Stimulated activated CD8-positive, alpha-beta memory T cell treated with anti-CD3 and anti-CD28 coated beads, Interleukin-4, amount 100 ng/mL, for 4 hours (primary cell): ENCODE measurements around the gene DIDO1.

ENCODE experiments used
- DNase-seq, 2 donors: peaks; one replicate each; pipeline ENCODE4 v3.0.0-alpha.2; 2020; ENCODE audit warnings: low read depth in 2 of 2, low spot score in 1 of 2

Gene DIDO1

DNA sequence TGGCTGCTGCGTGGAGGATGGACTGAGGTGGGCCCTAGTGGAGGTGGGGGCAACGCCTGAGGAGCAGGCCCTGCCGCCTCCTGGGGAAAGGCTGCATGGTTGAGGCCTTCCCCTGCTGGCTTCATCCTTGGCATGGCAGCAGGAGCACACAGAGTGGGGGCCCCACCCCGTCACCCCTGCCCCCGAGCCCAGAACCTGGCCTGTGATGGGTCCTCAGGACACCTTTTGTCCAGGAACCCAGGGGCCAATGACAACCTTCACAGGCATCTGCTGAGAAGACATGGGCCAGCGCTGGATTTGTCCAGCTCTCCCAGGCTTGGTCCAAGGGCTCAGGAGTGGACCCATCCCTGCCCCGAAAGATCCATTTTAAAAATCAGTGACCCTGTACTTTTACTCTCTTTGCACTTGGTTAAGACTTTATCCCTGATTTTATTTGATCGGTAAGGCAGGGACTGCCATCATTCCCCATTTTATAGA lies 25.6 kb upstream of the DIDO1 start:
- DNase-seq: no peak

DNA sequence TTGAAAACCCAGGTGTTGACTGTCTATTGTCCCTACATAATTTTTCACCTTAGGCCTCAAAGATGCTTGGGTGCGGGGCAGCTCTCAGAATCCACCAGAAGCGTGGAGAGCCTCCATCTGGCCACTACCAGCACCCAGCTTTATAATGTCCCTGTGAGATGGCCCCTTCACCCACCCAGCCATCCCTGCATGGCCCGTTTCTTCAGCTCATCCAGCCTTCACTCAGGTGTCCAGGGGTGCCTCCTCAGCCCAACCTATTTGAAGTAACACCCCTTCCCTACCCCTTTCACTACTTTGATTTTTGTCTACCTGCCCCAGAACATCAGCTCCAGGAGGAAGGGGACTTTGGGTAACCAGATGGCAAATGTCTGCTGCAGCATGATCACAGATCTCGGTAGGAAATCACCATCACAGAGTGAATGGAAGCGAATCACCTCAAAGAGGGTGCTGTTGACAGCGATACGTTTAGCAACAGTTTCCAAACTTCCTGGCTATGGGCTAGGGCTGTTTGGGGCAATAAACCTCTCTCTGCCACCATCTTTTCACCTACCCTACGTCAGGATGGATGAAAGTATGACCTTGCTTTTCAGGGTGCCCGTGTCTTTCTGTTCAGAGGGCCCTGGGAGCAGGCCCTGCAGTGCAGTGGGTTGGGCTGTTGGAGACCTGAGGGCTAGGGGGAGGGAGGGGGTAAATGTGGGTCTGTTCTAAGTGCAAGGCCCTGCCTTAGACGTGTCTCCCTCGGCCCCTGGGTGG lies 25.0 kb upstream of the DIDO1 start:
- DNase-seq: no peak

DNA sequence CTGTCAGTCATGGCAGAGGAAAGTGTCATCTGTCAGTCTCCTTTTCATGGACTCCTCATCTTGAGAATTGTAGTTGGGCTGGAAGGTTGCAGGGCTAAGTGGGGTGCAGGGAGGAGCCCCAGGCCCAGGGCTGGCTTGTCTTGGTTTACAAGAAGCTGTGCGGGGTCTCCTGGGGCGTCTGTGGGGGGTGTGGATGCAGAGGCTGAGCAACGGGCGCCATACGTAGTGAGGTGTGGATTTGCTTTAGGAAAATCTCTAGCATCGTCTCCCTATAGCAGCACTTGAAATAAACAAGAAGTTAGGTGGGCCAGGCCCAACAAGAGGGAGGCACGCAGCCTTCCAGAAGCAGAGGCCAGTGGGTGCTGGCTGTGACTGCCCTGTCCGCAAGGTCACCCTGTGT lies 24.4 kb upstream of the DIDO1 start:
- DNase-seq: no peak

DNA sequence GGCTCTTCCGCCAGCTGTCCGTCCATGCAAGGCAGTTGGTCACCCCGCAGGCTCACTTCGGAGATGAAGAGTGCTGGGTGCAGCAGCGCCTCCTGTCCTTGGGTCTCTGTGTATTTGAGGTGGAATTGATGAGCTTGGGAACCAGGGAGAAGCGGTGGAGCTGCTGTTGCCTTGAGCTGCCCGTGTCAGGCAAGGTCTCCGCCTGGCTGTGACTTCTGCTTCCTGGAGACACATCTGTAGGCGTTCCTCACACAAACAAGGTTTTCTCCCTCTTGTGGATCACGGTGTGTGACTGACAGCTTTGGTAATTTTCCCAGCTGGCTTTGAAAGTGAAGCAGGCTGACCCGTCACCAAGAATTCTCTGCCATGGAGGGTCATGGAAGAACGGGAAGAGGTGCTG lies 23.7 kb upstream of the DIDO1 start:
- no peak for DNase-seq

- no peak for DNase-seq
Observed at GRCh38 chr20:62949153-62949821, 23.0 kb upstream of the DIDO1 start.

GRCh38 chr20:62947532-62948300 lies 21.4 kb upstream of the DIDO1 start:
- DNase-seq: no peak

GRCh38 chr20:62946918-62947317 lies 20.6 kb upstream of the DIDO1 start:
- DNase-seq: no peak

- DNase-seq: no peak
Observed at GRCh38 chr20:62945771-62946339, 19.6 kb upstream of the DIDO1 start.

- no peak for DNase-seq
Observed at GRCh38 chr20:62944746-62945145, 18.4 kb upstream of the DIDO1 start.

DNA sequence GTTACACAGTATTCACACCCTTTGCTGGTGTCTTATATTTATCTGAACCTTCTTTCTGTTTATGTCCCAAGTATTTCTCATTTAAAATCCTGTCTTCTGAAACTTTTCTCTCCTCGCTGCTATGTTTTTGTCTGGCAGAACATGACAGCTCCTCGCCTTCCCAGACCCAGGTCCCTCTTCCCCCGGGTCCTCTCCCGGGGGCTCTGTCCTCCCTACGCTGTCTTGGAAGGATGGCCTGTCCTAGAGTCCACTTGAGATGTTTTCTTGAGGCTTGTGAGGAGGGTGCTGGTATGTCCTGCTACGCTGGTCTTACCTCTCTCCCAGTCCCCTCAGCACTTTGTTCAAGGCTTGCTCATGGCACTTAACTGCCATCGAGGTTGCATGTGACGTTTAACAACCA lies 17.9 kb upstream of the DIDO1 start:
- no peak for DNase-seq

GRCh38 chr20:62943396-62943795 lies 17.1 kb upstream of the DIDO1 start:
- no peak for DNase-seq

DNA sequence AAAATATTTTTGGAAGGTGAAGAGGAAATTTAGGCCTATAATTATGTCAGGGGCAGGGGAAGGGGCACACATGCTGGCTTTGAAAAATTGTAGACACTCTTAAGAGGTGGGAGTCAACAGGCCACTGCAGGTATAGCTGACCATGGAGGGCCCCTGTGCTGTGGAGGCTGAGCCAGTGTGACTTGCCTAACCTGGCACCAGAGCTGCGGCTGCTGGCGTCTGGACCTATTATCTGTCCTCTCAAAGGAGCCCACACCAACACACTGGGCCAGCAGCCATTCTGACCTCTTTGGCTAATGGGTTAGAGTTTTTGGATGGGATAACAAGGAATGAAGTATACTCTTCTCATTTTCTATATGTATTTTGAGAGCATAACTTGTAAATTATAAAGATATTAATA lies 16.2 kb upstream of the DIDO1 start:
- no peak for DNase-seq

- DNase-seq: no peak
Observed at GRCh38 chr20:62941792-62942191, 15.5 kb upstream of the DIDO1 start.

DNA sequence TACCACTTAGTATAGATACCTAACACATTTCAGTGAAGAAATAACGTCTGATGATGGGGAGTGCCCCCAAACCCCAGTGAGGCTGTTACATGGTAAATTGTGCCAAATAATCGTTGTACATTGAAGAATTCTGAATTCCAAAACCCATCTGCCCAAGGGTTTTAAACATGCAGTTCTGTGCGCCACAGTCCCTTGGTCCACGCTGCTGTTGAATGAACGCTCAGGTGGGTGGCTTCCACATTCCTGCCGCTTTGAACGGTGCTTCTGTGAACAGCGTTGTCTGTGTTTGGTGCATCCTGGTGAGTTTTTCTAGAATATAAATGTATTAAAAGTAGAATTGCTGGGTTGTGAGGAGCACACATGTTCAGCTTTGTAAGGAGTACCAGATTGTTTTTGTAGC lies 14.6 kb upstream of the DIDO1 start:
- no peak for DNase-seq

GRCh38 chr20:62938105-62938888 lies 12.0 kb upstream of the DIDO1 start, which contains the start of gene GID8:
TSS of gene GID8 (plus strand) at chr20:62938147. CDS start at chr20:62941503, 3,356 bp downstream.
- no peak for DNase-seq

DNA sequence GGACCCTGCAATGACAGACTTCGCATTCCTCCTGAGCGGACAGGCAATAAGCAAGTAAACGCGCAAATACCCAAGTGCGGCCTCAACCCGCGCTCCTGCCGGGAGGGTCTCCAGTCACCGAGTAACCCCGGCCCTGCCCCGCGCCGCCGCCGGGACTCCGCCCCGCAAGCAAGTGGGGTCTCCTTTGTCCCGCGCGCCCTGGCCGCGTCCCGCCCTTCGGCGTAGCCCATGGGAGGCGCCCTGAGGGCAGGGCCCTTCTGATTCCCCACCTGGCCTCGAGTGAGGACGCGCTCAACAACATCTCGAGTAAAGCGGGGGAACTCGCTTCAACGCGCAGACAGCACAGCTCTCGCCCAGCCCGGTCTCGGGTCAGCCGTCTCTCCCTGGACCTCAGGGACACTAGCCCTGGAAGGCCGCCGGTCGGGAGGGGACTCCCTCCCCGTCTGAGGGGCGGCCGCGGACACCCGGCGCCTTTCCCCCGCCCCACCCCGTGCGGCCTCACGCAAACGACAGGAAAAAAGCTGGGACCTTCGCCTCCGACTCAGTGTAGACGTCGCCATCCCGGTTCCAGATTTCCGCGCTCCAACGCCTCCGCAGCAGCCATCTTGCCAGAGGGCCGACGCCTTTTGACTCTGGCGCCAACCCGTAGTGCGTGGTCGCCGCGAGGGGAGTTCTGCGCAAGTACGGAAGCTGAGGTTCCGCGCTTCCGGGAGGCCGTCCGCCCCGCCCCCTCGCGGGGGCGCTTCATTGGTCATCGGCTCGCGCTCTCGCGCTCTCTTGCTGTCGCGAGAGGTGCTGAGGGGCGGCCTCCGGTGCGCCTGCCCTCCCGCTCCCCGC lies 11.2 kb upstream of the DIDO1 start:
- peak; percentile 94 to 95 for DNase-seq

GRCh38 chr20:62935968-62936585 lies 9.8 kb upstream of the DIDO1 start:
- DNase-seq: no peak

DNA sequence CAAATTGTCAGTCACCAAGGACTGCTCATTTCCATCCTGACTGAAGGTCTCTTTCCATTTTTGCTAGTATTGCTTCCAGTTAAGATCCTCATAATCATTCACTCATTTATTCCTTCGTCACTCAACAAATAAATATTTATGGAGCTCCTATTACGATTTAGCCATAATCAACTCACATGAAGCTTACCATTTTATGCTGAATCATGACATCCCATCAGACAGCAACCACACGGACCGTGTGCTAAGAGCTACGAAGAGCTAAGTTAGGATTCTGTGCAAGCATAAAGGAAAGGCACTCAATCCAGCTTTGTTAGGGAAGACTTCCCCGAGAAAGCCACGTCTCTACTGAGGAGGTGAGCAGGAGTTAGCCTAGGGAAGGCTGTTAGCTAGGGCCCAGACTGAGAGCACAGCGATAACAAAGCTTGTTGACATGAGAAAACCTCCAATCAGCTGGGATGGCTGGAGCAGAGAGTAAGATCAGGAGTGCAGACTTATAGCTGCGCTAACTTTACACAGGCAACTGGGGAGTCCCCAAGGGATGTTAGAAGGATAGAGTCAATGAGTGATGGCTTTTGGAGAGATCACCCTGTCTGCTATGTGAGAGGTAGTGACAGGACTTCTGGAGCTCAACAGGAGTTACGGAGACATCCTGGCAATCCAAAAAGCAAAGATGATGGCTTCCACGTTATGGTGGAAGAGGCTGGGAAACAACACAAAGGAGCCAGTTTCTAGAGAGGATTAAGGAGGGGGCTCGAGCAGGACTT lies 9.1 kb upstream of the DIDO1 start:
- DNase-seq: no peak

DNA sequence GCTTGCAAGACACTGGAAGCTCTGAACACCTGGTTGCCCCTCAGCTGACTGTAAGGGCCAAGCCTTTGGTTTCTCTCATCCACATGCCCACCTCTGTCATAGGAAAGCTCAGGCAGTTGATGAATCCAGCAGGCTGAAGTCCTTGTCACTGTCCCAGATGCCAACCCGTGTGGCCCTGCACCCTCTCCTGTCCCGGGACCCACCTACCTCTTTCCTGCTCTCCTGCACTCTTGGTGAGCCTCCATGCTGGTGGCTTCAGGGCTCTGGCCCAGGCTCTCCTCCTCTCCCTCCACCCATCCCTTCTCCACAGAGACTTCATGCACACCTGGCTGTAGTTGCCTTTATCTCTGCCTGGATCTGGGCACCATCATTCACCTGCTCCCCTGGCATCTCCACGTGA lies 7.7 kb upstream of the DIDO1 start:
- DNase-seq: no peak
